Esophagus (tissue), 2 donors: ENCODE results near the gene PTBP1. TPM values are rescaled to one million over a fixed set of nuclear protein-coding genes. Genes with fewer than 3 reads are reported as not detected.

ENCODE experiments used
- H3K27ac ChIP-seq, 2 donors: one replicate each; pipeline ENCODE4 v1.5.1; 2013; ENCODE audit warnings: low read depth in 2 of 2, mild to moderate bottlenecking in 2 of 2, inconsistent platforms in 1 of 2, low read length in 1 of 2, moderate library complexity in 1 of 2
- H3K27me3 ChIP-seq, 2 donors: one replicate each; pipeline ENCODE4 v1.6.1; 2013; ENCODE audit warnings: low read length in 2 of 2, control low read depth in 1 of 2, mild to moderate bottlenecking in 1 of 2; ENCODE audit not compliant: insufficient read depth in 2 of 2, control insufficient read depth in 1 of 2
- H3K36me3 ChIP-seq, 2 donors: one replicate each; pipeline ENCODE4 v1.6.1; 2013; ENCODE audit warnings: low read length in 1 of 2; ENCODE audit not compliant: control insufficient read depth in 2 of 2, insufficient read depth in 2 of 2
- H3K4me1 ChIP-seq, 2 donors: one replicate each; pipeline ENCODE4 v1.6.1; 2013; ENCODE audit warnings: low read length in 1 of 2; ENCODE audit not compliant: control insufficient read depth in 2 of 2, insufficient read depth in 2 of 2
- H3K4me3 ChIP-seq, 2 donors: one replicate each; pipeline ENCODE4 v1.5.1; 2013; ENCODE audit warnings: low read length in 2 of 2, mild to moderate bottlenecking in 2 of 2, low read depth in 1 of 2, moderate library complexity in 1 of 2
- H3K9me3 ChIP-seq, 2 donors: one replicate each; pipeline ENCODE4 v1.6.1; 2013; ENCODE audit warnings: mild to moderate bottlenecking in 2 of 2, low read depth in 1 of 2, low read length in 1 of 2, moderate library complexity in 1 of 2; ENCODE audit not compliant: control insufficient read depth in 2 of 2, insufficient read depth in 1 of 2
- WGBS, 2 donors: extraction: QIAGEN DNeasy Blood & Tissue Kit; methylation state at CpG; one replicate each; pipeline ENCODE4 v1.1.7; 2013; 5-methylcytosine and 5-hydroxymethylcytosine counted together
- polyA plus RNA-seq, 2 donors: library from polyadenylated mRNA; stranded (reverse); fragments of 200-250 nt; gene quantifications; one replicate each; pipeline ENCODE4 v1.2.3, GENCODE V29; 2013
- donor health status: healthy with polysubstance abuse.
- donor health status: Bipolar disorder and iron deficiency.

Gene PTBP1
- polyA plus RNA-seq, 2 donors = 90.6 to 98.3 TPM

DNA sequence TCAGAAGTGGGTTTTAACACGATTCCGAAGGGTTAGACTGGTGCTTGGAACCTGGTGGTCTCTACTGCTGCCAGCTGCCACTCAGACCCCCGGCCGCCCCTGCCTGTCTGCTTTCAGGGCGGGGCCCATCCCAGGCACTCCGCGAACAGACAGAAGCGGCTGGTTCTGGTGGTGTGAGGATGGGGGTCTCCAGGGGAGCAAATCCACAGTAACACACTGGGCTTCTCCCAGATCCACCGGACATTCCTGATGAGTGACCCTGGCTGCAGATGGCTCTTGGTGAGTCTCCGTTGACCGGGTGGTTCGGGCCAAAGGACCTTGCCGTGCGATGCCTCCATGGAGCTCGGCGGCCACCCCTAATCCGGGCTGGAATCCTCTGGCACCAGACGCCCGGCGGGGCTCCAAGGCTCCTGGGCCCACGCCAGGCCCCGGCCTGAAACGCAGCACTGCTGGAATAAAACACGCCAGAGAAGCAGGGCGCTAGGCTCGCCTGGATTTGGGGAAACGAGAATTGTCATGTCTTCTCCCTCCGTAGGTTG lies 2.1 kb upstream of the PTBP1 start:
- Histone ChIP-seq H3K27ac (peak overlapping the region; percentile 23 to 50), H3K4me1 (peaks cover 4 to 15% of the 10 kb centered on the region in 2 donors)

DNA sequence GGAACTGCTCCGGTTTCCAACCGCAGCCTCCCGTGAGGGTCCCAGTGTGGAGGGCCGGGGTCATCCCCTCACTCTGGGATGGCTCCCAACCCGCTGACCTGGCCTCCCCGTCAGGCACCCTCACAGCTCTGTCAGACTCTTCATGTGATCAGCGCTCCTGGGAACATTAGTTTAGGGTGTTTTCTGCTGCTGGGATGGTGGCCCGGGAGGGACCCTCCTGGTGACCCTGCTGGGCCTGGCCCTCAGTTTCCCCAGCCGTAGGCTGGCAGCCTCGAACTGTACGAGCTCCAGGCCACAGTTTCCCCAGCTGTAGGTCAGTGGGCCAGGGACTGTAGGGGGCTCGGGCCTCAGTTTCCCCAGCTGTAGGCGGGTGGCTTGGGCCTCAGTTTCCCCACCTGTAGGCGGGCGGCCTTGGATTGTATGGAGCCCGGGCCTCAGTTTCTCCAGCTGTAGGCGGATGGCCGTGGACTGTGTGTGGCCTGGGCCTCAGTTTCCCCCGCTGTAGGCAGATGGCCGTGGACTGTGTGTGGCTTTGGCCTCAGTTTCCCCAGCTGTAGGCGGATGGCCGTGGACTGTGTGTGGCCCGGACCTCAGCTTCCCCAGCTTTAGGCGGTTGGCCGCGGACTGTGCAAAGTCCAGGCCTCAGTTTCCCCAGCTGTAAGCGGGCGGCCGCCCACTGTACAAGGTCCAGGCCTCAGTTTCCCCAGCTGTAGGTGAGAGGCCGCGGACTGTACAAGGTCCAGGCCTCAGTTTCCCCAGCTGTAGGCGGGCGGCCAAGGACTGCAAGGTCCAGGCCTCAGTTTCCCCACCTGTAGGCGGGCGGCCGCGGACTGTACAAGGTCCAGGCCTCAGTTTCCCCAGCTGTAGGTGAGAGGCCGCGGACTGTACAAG lies 1.3 kb upstream of the PTBP1 start:
- Histone ChIP-seq H3K27ac (peak overlapping the region; percentile 77 to 93), H3K4me3 (peak overlapping the region; percentile 69 to 78), H3K9me3 (no peaks in the 10 kb centered on the region), H3K4me1 (peaks cover 12 to 22% of the 10 kb centered on the region in 2 donors), H3K36me3 (peaks cover 0 to 6% of the 10 kb centered on the region in 2 donors), H3K27me3 (no peaks in the 10 kb centered on the region)
- WGBS, 2 donors = 70 to 75% methylated on average over 39 of the region's 39 CpGs

More for the DNA sequence above, 2.1 kb upstream of the PTBP1 start:
- 55 to 70% methylated on average over 25 to 28 of the region's 28 CpGs for WGBS, 2 donors
- no peaks in the 10 kb centered on the region for H3K9me3 ChIP-seq
- no peaks in the 10 kb centered on the region for H3K27me3 ChIP-seq
- no peak overlapping the region for H3K4me3 ChIP-seq
- peaks cover 0 to 4% of the 10 kb centered on the region in 2 donors for H3K36me3 ChIP-seq

DNA sequence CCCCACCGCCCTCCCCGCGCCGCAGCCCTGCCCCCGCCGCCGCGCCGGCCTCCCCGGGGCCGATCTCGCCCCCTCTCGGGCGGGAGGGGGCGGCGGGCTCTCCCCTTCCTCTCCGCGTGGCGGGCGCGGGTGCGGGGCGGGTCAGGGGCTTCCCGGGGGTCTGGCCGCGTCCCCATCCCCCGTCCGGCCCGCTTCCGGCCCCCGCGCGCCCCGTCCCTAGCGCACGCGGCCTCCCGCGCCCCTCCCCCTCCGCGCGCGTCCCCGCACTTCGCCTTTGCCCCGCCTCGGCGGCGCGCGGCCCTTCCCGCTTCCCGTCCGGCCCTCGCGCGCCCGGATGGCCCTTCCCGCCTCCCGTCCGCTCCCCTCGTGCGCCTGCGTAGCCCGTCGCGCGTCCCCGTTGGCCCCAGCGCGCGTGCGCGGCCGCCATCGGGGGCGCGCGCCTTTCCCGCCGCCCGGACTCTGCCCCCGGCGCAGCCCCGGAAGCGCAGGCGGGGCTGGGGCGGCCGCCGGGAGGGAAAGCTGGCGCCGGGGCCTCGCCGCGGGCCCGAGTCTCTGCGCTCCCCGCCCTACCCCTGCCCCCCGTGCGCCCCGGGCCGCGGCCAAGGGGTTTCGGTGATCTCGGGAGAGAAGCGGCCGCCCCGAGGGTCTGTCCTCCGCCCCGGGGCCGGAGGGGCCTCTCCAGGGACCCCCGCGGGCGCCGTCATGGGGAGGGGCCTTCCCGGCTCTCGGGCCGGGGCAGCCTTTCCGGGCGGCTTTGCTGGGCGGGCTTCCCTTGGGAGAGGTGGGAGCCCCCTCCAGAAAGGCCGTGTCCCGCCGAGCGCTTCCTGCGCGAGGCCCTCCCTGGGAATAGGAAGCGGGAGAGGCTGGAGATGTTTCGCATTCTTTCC lies 519 bp downstream of the PTBP1 start:
- WGBS, 2 donors = 1% methylated on average over 54 to 129 of the region's 129 CpGs
- H3K9me3 ChIP-seq = no peaks in the 10 kb centered on the region
- H3K27ac ChIP-seq = peak overlapping the region; percentile 88 to 99
- peak overlapping the region; percentile 66 to 79 for H3K4me3 ChIP-seq
- H3K27me3 ChIP-seq = no peaks in the 10 kb centered on the region
- H3K4me1 ChIP-seq = peaks cover 28 to 38% of the 10 kb centered on the region in 2 donors
- H3K36me3 ChIP-seq = peaks cover 0 to 16% of the 10 kb centered on the region in 2 donors

DNA sequence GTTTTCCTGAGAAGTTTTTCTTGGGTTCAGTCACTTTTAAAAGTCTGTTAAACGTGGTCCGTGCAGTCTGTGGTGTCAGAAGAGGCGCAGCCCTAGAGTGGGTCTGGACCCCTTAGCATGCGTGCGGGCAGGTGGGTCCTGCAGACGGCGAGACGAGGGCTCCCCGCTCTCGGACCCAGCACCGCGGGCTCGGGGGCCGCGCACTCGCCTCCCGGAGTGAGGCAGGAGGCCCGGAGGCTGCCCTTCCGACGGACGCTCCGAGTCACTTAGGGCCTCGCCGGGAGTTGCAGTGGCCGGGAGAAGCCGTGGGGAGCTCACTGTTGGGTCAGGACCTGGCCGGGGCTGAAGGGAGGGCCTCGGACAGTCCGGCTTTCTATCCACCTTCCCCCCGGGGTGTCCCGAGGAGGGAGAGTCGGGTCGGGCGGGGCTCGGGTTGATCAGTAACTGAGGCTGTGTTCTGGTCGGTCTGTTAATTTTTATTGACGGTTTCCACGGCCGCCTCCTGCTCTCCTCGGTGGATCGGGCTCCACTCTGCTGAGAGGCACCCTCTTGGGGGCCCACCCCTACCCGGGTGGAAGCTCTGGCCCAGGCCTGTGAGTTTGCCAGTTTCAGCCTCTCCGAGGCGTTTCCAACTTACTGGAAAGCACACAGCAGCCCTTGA lies 1.3 kb downstream of the PTBP1 start:
- H3K4me3 ChIP-seq = peak overlapping the region; percentile 66 to 79
- peaks cover 3 to 21% of the 10 kb centered on the region in 2 donors for H3K36me3 ChIP-seq
- H3K27ac ChIP-seq = peak overlapping the region; percentile 88 to 99
- peaks cover 28 to 44% of the 10 kb centered on the region in 2 donors for H3K4me1 ChIP-seq
- H3K27me3 ChIP-seq = no peaks in the 10 kb centered on the region
- WGBS, 2 donors = 1% methylated on average over 41 to 44 of the region's 44 CpGs
- H3K9me3 ChIP-seq = no peaks in the 10 kb centered on the region

DNA sequence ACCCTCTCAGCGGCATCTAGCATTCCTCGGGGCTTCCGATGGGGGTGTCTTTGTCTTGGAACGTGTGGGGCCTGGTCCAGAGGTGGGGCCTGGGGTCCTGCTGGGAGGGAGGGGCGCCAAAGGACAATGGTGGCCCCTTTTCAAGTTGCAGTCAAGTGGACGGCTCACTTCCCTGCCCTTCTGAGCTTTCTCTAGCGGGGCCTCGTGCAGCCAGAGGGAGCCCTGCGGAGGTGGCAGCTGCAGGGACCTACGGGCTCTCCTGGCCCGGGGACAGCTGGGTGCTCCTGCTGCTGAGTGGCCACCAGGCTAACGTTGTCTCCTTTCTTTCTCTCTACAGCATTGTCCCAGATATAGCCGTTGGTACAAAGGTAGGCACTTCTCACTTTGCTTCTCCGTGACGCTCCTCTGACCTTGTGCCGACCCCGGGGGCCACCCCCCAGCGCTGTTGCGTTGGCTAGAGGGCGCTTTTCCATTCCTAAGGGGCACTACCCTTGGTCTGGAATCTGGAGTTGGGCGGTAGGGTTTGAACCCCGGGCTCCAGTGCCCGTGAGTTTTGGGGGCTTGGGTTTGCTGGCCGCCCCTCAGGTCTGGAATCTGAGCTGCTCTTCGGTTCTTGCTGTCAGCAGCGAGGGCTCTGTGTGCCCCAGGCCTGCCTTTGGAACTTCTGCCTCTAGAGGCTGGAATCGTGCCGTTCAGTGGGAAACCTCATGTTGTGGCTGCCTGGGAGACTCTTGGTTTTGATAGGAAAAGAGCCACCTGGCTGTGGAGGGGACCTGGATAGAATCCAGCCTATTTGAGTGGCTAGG lies 2.0 kb downstream of the PTBP1 start:
- H3K9me3 ChIP-seq = no peaks in the 10 kb centered on the region
- H3K36me3 ChIP-seq = peaks cover 8 to 29% of the 10 kb centered on the region in 2 donors
- peak overlapping the region; percentile 66 to 79 for H3K4me3 ChIP-seq
- H3K27me3 ChIP-seq = no peaks in the 10 kb centered on the region
- WGBS, 2 donors = 8% methylated on average over 28 of the region's 28 CpGs
- peaks cover 28 to 44% of the 10 kb centered on the region in 2 donors for H3K4me1 ChIP-seq
- H3K27ac ChIP-seq = peak overlapping the region; percentile 88 to 99

DNA sequence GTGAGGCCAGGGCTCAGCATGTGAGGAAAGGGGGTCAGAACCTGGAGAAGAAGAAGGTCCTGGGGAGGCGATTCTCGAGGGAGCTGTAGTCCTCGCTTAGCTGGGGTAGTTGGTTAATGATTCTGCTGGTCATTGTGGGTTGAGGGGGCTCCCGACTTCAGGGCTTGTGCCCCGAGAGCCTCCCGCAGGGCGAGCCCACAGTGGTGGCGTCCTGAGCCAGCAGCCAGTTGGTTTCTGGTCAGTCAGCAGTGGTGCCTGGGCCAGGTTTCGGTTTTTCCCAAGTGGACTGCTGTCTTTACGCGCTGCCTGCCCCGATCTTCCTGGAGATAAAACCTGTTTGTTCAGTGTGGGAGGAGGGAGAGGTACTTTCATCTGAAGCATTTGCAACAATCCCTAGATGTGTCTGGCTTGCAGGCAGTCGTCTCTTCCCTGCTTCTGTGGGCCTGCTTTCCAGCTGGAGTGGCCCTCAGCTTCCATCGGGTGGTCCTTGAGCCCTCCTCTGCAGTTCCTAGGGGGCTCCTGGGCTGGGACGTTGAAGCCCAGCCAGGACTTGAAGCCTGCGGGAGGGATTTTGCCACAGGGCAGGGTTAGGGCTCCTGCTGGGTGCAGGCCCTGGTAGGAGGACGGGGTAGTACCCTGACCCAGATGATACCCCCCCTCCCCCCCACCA lies 3.2 kb downstream of the PTBP1 start:
- Histone ChIP-seq H3K27me3 (no peaks in the 10 kb centered on the region), H3K36me3 (peaks cover 17 to 41% of the 10 kb centered on the region in 2 donors), H3K4me1 (peaks cover 28 to 38% of the 10 kb centered on the region in 2 donors), H3K9me3 (no peaks in the 10 kb centered on the region), H3K4me3 (peak overlapping the region; percentile 2 to 32), H3K27ac (peak overlapping the region; percentile 86 to 88)
- 16 to 24% methylated on average over 17 of the region's 17 CpGs for WGBS, 2 donors

DNA sequence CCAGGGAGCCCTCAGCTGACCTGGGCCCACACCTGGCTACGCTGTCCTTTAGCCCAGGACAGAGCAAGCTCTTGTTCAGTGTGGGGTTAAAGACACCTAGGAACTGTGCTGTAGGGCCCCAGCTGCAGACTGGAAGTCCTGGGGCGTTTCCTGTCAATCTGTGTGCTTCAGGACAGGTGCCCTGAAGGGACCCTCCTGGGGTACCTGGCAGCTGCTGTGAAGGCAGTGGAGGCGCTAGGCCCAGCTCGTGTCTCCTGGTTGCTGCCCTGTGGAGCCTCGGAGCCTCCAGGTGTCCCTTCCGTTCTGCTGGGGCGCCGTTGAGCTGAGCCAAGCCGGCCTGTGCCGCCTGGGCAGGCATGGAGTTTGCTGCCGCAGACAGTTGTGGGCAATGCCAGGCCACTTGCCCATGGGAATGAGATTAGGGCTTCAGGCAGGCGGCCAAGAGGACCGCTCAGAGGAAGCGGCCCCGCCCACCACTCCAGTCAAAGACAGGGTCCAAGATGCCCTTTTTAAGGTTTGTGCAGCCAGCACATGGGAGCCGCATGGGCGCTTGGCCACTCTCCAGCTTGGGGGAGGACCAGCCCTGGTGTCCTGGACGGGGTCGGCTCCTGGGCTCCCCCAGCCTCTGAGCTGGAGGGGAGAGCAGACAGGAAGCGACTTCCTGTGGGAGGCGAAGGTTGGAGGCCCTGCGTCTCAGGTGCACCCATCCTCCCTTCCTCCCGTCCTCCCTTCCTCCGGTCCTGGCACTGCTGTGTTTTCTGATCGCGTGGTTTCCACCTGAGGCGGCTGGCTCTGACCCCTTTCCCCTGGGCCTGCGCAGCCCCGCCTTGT lies 4.0 kb downstream of the PTBP1 start:
- H3K27me3 ChIP-seq = no peaks in the 10 kb centered on the region

More for the DNA sequence above, 4.0 kb downstream of the PTBP1 start:
- Histone ChIP-seq H3K4me1 (peaks cover 28 to 36% of the 10 kb centered on the region in 2 donors), H3K9me3 (no peaks in the 10 kb centered on the region), H3K4me3 (peak overlapping the region; percentile 27 to 32), H3K27ac (peak overlapping the region; percentile 86 to 88), H3K36me3 (peaks cover 19 to 48% of the 10 kb centered on the region in 2 donors)
- WGBS, 2 donors = 20 to 21% methylated on average over 28 to 29 of the region's 29 CpGs
